GM21576 (cell line): Measurements from ENCODE around the gene FNDC10.
"Not testable (repeated sequence)": the region's sequence is repeated elsewhere in the genome, so short reads cannot be mapped to it uniquely, and the experiment has no call there.

Experiments used
- ATAC-seq: cut with Tn5 transposase; IDR thresholded peaks from one replicate; pipeline ENCODE4 v1.9.1; 2021; ENCODE audit warnings: mild to moderate bottlenecking, moderate library complexity; ENCODE audit not compliant: unreplicated experiment

The FNDC10 gene

DNA sequence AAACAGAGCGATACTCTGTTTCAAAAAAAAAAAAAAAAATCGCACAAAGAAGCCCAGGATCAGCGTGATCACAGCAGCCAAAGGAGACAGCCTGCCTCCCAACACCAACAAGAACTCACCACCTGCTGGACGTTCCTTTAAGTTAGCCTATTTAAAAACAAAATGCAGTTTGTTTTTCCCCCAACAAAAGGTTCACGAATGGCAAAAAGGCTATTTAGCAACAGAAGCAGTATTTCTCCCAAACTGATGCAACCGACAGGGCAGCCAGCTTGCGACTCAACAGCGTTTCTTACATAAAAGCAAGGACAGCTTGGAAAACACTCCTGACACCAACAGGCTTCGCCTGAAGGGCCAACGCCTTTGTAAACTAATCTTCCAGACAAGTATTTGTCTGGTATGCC is 32.0 kb downstream of the FNDC10 start:
- no peak for ATAC-seq

DNA sequence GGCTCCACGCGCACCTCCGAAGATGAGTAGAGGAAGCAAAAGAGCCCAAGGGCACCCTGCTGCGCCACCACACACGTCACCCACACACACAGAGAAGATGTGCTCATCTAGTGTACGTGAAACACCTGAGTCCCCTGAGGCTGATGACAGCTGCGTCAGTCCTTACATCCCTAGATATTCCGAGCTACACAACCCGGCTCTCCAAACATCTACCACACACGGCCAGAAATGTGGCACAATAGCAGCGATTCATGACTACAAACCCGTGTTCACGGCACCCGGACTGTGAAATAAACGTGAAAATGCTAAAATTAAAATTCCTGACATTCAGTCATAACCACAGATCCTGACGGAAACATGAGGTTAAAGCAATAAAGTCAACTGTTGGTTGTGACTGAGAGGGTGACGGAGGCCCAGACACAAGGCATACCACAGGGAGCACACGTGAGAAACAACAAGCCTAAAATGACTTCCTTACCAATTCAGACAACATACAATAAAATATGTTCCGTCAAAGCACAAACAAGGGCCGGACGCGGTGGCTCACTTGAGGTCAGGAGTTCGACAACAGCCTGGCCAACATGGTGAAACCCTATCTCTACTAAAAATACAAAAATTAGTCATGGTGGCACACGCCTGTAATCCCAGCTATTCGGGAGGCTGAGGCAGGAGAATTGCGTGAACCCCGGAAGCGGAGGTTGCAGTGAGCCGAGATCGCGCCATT is 32.6 kb downstream of the FNDC10 start:
- ATAC-seq = no peak

DNA sequence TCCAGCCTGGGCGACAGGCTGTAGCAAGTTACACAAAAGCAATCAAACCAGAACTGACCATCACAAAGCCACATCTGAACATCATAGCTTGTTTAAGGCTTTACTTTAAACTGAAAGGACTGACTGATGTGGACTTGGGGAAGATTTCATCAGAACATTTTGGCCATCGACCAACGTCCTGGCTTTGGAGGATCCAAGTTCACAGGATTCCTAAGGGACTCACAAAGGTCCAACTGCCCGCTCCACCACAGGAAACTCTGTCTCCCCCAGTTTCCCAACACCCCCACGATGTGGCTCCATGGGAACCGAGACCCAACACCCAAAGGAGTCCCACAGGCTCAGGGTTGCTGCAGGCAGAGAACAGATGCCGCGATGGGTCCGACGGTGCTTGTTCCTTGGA is 34.6 kb downstream of the FNDC10 start:
- ATAC-seq = no peak

DNA sequence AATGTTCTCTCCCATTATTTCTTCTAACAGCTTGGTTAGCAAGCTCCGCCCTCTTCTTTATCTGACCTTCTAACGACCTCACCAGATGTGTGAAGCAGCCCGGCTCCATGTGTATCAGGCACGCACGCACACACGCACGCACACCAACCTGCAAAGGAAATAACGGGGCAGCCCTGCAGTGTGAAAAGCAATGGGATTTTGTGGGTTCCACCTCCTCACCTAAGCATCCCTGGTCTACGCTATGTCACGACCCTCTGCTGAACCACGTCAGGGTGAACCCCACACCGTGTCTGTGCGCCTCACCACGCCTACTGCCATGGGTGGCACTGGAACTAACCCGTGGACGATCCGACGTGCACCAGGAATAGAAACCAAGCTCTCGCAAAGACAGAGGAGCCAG is 35.7 kb downstream of the FNDC10 start:
- ATAC-seq = no peak

DNA sequence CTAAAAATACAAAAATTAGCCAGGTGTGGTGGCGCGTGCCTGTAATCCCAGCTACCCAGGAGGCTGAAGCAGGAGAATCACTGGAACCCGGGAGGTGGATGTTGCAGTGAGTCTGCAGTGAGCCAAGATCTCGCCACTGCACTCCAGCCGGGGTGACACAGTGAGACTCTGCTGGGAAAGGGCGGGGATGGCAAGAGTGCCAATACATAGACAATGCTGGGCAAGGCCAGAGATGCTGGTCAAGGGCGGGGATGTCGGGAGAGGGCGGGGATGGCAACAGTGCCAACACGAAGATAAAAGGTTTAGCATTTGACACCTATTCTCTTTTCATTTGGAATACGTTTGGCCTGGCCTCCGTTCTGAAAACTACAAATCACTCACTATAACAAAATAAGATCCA is 36.2 kb downstream of the FNDC10 start:
- no peak for ATAC-seq

DNA sequence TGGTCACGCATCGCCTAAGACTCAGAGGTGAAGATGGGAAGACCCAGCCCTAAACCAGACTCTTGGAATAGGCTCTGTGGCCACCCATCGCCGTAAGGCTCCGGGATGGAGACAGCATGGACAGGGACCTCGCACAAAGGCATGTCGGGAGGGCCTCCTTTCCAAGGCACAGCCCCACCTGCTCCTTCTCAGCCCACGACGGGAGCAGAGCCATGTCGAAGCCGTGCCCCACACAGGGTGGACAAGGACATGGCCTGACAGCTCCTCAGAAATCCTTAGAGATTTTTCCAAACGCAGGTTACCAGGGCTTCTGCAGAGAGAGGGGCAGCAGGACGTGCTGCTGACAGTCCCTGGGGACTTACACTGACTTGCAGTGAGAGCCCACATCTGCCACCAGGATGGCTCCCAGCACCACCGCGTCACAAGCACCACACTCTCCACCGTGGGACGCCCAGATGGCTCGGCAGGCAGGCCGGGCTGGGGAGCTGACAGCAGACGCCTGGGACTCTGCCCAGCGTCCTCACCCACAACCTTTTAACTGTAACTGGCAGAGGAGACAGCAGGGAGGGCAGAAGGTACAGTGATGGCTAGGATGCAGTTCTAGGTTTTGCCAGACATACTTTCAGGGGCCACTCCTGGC is 37.3 kb downstream of the FNDC10 start:
- ATAC-seq = no peak

DNA sequence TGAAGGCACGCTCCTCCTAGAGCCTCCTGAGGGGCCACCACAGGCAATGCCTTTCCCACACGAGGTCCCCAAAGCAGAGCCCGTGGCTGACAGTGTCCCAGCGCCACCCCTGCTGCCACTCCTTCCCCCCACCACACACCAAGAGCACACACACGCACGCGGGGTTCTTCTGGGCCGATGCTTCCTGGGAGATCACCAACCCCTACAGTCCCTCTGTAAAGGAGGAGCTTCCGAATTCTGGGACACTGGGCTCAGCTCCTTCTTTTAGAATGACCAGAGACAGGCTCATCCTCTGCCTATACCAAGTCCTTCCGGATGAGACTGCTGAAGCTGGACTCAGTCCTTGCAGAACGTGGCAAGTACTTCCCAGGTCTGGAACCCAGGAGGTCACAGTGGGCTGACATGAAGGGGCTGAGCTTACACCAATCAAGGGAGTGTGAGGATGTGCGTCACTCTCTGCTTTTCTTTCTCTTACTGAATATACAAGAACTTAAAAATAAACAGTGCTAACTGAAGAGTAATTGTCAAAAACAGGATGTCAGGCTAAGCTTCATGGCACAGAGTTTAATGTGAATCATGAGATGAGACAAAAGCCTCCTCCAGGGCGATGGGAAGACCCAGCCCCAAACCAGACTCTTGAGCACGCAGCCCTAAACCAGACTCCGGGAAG is 38.0 kb downstream of the FNDC10 start:
- no peak for ATAC-seq

DNA sequence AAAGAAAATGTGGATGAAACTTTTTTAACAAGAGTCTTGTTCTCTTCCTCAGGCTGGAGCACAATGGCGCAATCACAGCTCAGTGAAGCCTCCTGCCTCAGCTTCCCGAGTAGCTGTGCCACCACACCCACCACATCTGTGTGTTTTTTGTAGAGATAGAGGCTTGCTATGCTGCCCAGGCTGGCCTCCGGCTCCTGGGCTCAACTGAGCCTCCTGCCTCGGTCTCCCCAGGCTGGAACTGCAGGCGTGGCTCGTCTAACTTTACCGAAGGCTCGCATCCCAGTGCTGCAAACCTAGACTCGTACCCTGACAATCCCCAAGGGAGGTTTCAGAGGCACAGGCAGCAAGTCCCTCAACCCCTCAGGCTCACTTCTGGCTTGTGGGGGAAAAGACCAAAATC is 39.8 kb downstream of the FNDC10 start:
- ATAC-seq = no peak

DNA sequence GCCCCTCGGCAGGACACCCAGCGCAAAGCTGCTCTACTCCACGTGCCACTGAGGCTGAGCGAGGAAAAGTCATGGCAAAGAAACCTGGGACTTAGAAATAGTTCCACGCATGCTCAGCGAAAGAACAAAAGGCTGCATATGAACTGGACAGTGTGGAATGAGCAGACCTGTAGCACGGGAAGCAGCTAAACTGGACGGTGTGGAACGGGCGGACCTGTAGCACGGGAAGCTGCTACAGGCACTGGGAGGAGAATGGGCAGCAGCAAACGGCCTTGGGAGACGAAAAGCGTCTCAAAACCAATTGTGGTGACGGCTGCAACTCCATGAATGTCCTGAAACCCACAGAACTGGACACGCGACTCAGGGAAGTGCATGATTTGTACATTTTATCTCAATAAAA is 40.9 kb downstream of the FNDC10 start:
- no peak for ATAC-seq

DNA sequence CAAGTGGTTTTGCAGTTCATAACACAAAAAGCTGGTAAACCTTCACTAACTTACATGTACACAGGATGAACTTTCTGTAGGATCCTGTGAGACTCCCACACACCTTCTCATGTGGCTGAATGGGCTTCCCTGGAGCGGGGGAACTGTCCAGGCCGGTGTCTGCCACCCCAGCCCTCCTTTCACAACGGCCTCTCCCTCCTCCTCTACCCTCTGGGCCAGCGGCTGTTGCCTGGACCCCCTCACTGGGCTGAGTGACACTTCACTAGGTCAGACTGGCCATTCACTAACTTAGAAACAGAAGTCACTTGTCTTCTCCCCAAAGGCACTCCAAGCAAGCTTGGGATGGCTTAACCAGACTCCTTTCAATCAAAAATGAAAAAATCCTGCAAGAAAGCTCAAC is 41.3 kb downstream of the FNDC10 start:
- no peak for ATAC-seq

DNA sequence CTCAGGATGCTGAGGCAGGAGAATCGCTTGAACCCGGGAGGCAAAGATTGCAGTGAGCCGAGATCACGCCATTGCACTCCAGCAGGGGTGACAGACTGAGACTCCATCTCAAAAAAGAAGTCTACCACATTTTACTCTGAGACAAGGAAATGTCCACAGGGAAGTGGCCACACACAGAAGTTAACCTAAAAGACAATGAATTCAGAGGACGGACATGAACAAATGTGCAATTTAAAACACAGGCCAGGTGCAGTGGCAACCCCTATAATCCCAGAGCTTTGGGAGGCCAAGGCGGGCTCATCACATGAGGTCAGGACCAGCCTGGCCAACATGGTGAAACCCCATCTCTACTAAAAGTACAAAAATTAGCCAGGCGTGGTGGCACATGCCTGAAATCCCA is 42.2 kb downstream of the FNDC10 start:
- ATAC-seq = not testable (repeated sequence)

DNA sequence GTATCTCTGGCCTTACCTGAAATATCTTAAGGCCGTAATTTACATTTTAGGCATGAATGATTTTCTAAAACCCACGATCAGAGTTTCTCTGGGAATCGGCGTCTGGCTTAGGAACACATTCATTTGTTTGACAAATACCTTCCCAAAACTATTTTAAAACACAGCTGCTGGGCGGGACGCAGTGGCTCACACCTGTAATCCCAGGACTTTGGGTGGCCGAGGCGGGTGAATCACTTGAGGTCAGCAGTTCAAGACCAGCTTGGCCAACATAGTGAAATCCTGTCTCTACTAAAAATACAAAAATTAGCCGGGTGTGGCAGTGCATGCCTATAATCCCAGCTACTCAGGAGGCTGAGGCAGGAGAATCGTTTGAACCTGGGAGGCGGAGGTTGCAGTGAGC is 43.0 kb downstream of the FNDC10 start:
- ATAC-seq = not testable (repeated sequence)

DNA sequence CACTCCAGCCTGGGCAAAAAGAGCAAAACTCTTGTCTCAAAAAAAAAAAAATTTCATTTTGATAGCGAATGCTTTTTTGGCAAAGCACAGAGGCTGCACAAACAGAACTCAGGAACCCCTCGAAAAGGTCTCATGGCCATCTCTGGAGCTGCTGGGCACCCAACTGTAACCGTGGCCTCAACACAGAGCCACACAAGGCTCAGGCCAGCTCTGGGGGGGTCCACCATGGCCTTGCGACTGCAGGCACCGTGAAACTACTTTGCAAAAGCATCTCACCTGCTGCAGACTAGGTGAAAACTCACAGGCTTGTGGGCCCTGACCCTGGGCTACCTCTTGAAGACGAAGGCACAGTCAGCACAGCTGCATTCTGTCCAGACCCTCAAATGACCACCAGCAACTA is 43.4 kb downstream of the FNDC10 start:
- no peak for ATAC-seq

DNA sequence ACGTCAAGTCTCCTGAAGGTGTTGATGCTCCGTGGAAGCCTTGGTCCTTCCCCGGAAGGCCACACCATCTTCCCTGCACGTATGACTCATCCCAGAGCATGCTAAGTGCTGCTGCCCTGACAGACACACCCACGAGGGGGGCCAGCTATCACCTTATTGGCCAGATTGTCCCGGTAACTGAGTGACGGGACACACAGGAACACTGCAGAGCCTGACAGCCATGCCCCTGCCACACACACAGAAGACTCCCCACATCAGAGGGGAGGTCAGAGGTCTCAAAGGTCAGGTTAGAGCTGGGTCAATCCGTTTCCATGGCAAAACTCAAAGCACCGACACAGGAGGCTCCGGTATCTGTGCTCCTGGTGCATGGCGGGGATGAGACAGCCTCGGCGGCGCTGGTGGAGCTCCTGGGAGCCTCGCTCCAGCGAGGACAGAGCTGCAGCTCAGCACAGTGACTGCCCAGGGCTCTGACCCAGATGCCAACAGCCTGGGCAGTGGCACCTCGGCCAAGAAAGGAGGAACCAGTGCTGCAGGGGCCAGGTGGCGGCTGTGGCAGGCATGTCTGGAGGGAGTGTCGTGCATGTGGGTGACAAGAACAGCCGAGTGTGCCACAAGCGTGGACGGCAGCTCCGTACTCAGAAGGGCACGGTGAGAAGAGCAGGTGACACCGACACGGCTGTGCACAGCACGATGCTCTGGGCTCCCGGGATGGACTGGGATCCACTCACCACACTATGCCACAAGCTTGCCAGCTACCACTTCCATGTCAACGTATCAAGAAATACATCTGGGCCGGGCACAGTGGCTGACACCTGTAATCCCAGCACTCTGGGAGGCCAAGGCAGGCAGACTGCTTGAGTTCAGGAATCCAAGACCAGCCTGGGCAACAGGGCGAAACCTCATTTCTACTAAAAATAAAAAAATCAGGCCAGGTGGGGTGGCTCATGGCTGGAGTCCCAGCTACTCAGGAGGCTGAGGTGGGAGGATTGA is 44.7 kb downstream of the FNDC10 start:
- no peak for ATAC-seq

DNA sequence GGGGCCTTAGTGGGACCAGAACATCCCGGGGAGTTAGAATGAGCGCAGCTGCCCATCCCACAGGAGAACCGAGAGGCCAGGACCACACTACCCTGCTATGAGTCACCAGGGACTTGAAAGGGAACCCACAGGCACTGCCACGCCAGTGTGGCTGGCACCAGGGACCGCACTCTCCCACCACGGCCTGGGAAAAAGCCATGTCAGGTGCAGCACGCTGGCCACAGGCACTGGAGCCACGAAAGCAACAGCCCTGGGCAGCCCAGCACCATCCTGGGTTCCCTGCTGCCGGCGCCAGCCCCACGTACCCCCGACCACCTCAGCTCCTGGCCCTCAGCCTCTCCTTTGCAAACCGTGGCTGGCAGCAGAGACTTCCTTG is 45.4 kb downstream of the FNDC10 start:
- ATAC-seq = no peak

DNA sequence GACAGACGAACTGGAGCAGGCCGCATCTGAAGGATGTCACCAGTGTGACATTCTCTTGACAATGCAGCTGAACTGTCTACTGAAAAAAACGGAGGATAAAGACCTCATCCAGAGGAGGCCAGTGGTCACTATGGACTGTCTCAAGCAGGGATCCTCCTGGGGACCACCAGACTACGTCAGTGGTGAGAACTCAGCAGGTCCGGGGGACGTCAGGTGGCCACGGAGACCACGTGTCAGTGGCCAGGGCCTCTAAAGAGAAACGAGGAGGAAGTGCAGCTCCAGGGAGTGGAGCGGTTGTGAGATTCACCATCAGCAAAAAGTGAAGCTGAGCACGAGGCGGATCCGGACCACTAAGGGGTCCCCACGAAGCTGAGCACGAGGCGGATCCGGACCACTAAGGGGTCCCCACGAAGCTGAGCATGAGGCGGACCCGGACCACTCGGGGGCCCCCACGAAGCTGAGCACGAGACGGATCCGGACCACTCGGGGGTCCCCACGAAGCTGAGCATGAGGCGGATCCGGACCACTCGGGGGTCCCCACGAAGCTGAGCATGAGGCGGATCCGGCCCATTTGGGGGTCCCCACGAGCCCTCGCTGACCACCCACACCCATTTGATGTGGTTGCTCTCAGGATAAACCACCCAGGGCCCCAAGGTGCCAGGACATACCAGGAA is 46.0 kb downstream of the FNDC10 start:
- ATAC-seq = no peak

DNA sequence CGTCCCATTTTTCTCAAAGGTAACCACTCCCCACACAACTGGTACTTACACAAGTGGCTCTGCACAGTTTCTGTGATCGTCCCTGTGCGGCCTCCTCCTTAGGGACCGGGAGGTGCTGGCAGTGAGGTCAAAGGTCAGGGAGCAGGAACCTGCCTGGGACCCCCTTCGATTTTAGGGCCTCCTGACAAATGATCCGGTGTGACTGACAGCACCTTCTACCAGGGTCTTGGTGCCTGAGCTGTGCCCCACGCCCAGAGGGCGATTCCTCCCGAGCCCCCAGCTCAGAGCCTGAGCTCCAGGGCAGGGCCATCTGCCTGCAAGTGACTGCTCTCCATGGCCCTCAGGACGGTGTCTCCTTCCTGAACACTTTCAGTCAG is 47.7 kb downstream of the FNDC10 start:
- ATAC-seq = no peak

DNA sequence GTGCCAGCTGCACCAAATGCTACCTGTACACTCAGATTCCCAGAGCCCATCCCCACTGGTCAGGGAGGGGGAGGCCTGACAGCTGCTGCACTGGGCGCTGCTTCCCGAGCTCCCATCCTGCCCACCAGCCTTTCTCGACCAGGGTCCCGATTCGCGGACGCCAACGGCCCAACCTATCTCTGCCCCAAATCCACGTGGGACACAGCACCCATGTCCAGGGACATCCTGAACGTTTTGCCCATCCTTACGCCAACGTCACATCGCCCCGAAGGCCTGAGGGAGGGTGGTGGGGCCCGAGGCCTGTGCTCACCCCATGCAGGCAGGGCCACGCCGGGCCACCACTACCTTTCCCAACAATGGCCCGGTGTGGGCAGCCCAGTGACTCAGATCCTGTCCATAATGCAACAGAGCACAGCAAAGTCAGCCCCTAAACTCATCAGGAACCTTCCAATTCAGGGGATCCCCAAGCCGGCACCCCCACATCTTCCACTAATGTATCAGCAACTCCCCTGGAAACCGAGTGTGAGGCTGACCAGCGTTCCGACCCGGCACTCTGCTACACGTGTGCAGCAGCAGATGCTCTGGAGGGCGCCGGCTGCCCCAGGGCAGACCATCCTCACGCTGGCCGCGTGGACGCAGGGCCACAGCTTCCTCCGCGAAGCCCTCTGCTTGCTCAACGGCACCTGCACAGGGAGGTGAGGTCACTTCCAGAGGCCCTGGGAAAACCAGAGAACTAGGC is 48.2 kb downstream of the FNDC10 start:
- ATAC-seq = no peak

DNA sequence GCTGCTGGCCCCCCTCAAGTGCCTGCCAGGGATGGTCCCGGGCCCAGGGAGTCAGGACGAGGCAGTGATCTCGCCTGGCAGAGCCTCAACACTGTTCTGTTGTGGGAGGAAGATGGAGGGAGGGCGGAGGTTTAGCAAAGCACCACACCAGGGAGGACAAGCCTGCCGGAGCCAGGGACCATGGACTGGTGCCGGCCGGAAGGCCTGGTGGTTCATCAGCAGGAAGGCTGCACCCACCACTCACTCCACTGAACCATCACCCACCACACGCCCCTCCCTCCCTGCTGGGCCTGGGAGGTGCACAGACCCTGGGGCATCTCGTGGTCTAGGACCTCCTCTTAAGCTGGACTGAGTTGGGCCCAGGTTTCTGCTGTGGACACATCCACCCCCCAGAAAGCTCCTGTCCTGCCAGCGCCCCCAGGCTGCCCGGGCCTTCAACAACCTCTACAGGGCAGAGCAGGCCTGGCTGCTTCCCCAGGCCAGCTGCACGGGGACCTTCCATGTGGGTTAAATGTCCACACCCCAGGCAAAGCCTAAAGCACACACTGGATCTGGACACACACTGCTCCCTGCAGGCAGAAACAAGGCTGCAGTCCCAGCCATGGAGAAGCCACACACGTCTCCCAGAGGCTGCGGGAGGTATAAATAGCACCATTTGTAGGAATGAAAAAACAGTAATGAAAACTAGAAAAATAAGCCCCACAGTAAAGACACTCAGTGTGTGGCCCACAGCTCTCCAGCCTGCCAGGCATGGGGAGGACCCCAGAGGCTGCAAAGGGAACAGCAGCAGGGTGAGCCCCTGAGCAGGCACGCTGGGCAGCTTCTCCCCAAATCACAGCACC is 49.1 kb downstream of the FNDC10 start:
- no peak for ATAC-seq
